ENCODE results near the gene FIGLA.

Gene FIGLA

GRCh38 chr2:70776266-70776665 lies 14.2 kb downstream of the FIGLA start:
- no peak for DNase-seq (ENCODE audit: low read depth in 3 of 3, low spot score in 1 of 3)

GRCh38 chr2:70775141-70775540 lies 15.3 kb downstream of the FIGLA start:
- no peak for DNase-seq (ENCODE audit: low read depth in 3 of 3, low spot score in 1 of 3)

- no peak for DNase-seq (ENCODE audit: low read depth in 3 of 3, low spot score in 1 of 3)
Observed at GRCh38 chr2:70772486-70773155, 17.8 kb downstream of the FIGLA start.

- DNase-seq (ENCODE audit: low read depth in 3 of 3, low spot score in 1 of 3) = no peak
Observed at GRCh38 chr2:70771446-70771845, 19.0 kb downstream of the FIGLA start.

- DNase-seq (ENCODE audit: low read depth in 3 of 3, low spot score in 1 of 3) = no peak
Observed at GRCh38 chr2:70769450-70769849, 21.0 kb downstream of the FIGLA start.

GRCh38 chr2:70768590-70769085 lies 21.8 kb downstream of the FIGLA start:
- no peak for DNase-seq (ENCODE audit: low read depth in 3 of 3, low spot score in 1 of 3)

GRCh38 chr2:70767699-70768589 lies 22.5 kb downstream of the FIGLA start, which contains the start of gene ADD2:
ADD2 (minus strand) TSS chr2:70768200; CDS start chr2:70706408, 61,792 bp downstream.
- DNase-seq (ENCODE audit: low read depth in 3 of 3, low spot score in 1 of 3) = peak in 2 of 3 donors; percentile 7 to 28

GRCh38 chr2:70767079-70767698 lies 23.3 kb downstream of the FIGLA start:
- DNase-seq (ENCODE audit: low read depth in 3 of 3, low spot score in 1 of 3) = peak in 1 of 3 donors; percentile 4

GRCh38 chr2:70766357-70767078 lies 23.9 kb downstream of the FIGLA start:
- DNase-seq (ENCODE audit: low read depth in 3 of 3, low spot score in 1 of 3) = no peak

GRCh38 chr2:70765507-70765906 lies 24.9 kb downstream of the FIGLA start:
- no peak for DNase-seq (ENCODE audit: low read depth in 3 of 3, low spot score in 1 of 3)

- DNase-seq (ENCODE audit: low read depth in 3 of 3, low spot score in 1 of 3) = no peak
Observed at GRCh38 chr2:70759446-70759845, 31.0 kb downstream of the FIGLA start.

GRCh38 chr2:70757966-70758365 lies 32.5 kb downstream of the FIGLA start:
- no peak for DNase-seq (ENCODE audit: low read depth in 3 of 3, low spot score in 1 of 3)

GRCh38 chr2:70757360-70757759 lies 33.1 kb downstream of the FIGLA start:
- no peak for DNase-seq (ENCODE audit: low read depth in 3 of 3, low spot score in 1 of 3)

- DNase-seq (ENCODE audit: low read depth in 3 of 3, low spot score in 1 of 3) = no peak
Observed at GRCh38 chr2:70756128-70756527, 34.3 kb downstream of the FIGLA start.

GRCh38 chr2:70753902-70754301 lies 36.5 kb downstream of the FIGLA start:
- DNase-seq (ENCODE audit: low read depth in 3 of 3, low spot score in 1 of 3) = no peak

GRCh38 chr2:70753031-70753430 lies 37.4 kb downstream of the FIGLA start:
- DNase-seq (ENCODE audit: low read depth in 3 of 3, low spot score in 1 of 3) = no peak

- no peak for DNase-seq (ENCODE audit: low read depth in 3 of 3, low spot score in 1 of 3)
Observed at GRCh38 chr2:70752396-70752795, 38.0 kb downstream of the FIGLA start.

GRCh38 chr2:70751881-70752280 lies 38.6 kb downstream of the FIGLA start:
- no peak for DNase-seq (ENCODE audit: low read depth in 3 of 3, low spot score in 1 of 3)

- no peak for DNase-seq (ENCODE audit: low read depth in 3 of 3, low spot score in 1 of 3)
Observed at GRCh38 chr2:70750320-70750719, 40.1 kb downstream of the FIGLA start.

GRCh38 chr2:70748002-70748784 lies 42.2 kb downstream of the FIGLA start:
- DNase-seq (ENCODE audit: low read depth in 3 of 3, low spot score in 1 of 3) = no peak
